SU-DHL-6 (cell line): ENCODE results near the gene SNX22.

Experiments
- H2AFZ ChIP-seq: fragments of 200-600 bp; sonication (generic); 2 replicates; pipeline ENCODE4 v1.6.1; 2014; ENCODE audit warnings: low read depth, mild to moderate bottlenecking, moderate library complexity, mixed read lengths, antibody characterized with exemption, low read length; ENCODE audit not compliant: severe bottlenecking
- H3F3A ChIP-seq: fragments of 200-600 bp; shearing (Covaris generic); 2 replicates; pipeline ENCODE4 v1.6.0; 2016; ENCODE audit warnings: antibody characterized with exemption, mild to moderate bottlenecking; ENCODE audit not compliant: insufficient read depth
- H3K27ac ChIP-seq: fragments of 200-600 bp; sonication (generic); 2 replicates; pipeline ENCODE4 v1.5.1; 2016; ENCODE audit warnings: low read depth, mild to moderate bottlenecking, low read length, moderate library complexity, mixed read lengths
- H3K27me3 ChIP-seq: fragments of 200-600 bp; sonication (generic), shearing (Covaris generic); 2 replicates; pipeline ENCODE4 v1.6.0; 2014; ENCODE audit warnings: mild to moderate bottlenecking, low read length
- H3K36me3 ChIP-seq: fragments of 200-600 bp; sonication (generic); 2 replicates; pipeline ENCODE4 v1.6.1; 2014; ENCODE audit warnings: mild to moderate bottlenecking, low read length, mixed read lengths
- H3K4me2 ChIP-seq: fragments of 300-600, 200-600 bp; shearing (Covaris generic), sonication (generic); 2 replicates; pipeline ENCODE4 v1.6.0; 2014; ENCODE audit warnings: low read length, low read depth, mild to moderate bottlenecking; ENCODE audit not compliant: poor library complexity, severe bottlenecking
- H3K4me3 ChIP-seq: fragments of 200-600 bp; sonication (generic); 2 replicates; pipeline ENCODE4 v1.5.1; 2014; ENCODE audit warnings: antibody characterized with exemption, low read length, mild to moderate bottlenecking, mixed read lengths; ENCODE audit not compliant: insufficient read depth, poor library complexity, severe bottlenecking
- H3K79me2 ChIP-seq: fragments of 200-600 bp; sonication (generic); 2 replicates; pipeline ENCODE4 v1.6.1; 2014; ENCODE audit warnings: mild to moderate bottlenecking, low read length, moderate library complexity; ENCODE audit not compliant: insufficient read depth
- H3K9ac ChIP-seq: fragments of 200-600 bp; sonication (generic); 2 replicates; pipeline ENCODE4 v1.7.0; 2014; ENCODE audit warnings: mild to moderate bottlenecking, low read length
- H3K9me2 ChIP-seq: fragments of 200-600 bp; sonication (generic); replicated peaks from 2 replicates; pipeline ENCODE4 v1.6.1; 2014; ENCODE audit warnings: low read length; ENCODE audit not compliant: insufficient read depth
- H3K9me3 ChIP-seq: fragments of 200-600 bp; sonication (generic); 2 replicates; pipeline ENCODE4 v1.6.1; 2014; ENCODE audit warnings: low read length, mixed read lengths; ENCODE audit not compliant: insufficient read depth
- H4K20me1 ChIP-seq: fragments of 200-600 bp; sonication (generic); 2 replicates; pipeline ENCODE4 v1.6.1; 2014; ENCODE audit warnings: low read depth, mild to moderate bottlenecking, antibody characterized with exemption, low read length, moderate library complexity, mixed read lengths
- EZH2phosphoT487 ChIP-seq: fragments of 200-600 bp; sonication (generic), shearing (Covaris generic); conservative IDR thresholded peaks from 2 replicates; pipeline ENCODE4 v1.6.1; 2018; ENCODE audit warnings: mild to moderate bottlenecking, antibody characterized with exemption, low read length, moderate library complexity, mixed read lengths
- TF ChIP-seq, protein P1 (sequence below): fragments of 200-600 bp; sonication (generic); IDR thresholded peaks from one replicate; pipeline ENCODE4 v1.5.1; 2017; ENCODE audit warnings: antibody characterized with exemption, mild to moderate bottlenecking, low read length, moderate library complexity; ENCODE audit not compliant: insufficient read depth, poor library complexity, severe bottlenecking

SNX22 gene

DNA sequence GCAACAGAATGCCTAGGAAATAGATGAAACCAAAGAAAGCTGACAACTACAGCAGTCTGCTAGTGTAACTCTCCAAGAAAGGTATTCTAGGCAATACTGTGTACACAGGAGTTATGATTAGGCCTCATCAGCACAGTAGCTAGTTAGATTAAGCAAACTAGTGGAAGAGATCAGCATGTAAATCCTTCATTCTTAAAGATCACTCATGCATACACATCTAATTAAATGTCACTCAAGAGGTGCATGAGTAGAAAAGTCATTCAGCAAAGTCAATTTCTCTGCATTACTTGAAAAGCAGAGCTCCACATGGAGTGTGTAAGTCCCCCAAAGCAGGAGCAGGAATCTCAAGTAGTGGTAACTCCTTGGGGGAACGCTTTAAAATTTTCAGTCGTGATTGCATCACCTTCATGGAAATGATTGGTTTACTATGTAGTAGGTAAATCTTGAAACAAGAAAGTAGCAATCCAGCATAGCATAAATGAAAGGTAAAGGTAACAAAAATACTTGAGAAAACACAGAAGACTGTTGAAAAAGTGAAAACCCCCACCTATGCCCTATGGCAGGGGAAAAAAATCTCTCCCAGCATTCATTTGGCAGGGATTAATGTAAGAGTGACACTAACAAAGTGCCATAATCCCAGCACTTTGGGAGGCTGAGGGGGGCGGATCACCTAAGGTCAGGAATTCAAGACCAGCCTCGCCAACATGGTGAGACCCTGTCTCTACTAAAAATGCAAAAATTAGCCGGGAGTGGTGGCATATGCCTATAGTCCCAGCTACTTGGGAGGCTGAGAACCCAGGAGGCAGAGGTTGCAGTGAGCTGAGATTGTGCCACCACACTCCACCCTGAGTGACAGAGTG, 40.7 kb downstream of the SNX22 start:
- Histone ChIP-seq H3K4me3 (no peak overlapping the region), H2AFZ (no peak overlapping the region), H3K27me3 (no peaks in the 10 kb centered on the region), H3K9ac (no peak overlapping the region), H3K9me2 (no peaks in the 10 kb centered on the region), H3K36me3 (no peaks in the 10 kb centered on the region), H3K27ac (no peak overlapping the region), H4K20me1 (no peaks in the 10 kb centered on the region), H3K9me3 (no peaks in the 10 kb centered on the region), H3K79me2 (no peaks in the 10 kb centered on the region), H3F3A (no peaks in the 10 kb centered on the region), H3K4me2 (no peak overlapping the region)
- TF ChIP-seq, protein P1, sequence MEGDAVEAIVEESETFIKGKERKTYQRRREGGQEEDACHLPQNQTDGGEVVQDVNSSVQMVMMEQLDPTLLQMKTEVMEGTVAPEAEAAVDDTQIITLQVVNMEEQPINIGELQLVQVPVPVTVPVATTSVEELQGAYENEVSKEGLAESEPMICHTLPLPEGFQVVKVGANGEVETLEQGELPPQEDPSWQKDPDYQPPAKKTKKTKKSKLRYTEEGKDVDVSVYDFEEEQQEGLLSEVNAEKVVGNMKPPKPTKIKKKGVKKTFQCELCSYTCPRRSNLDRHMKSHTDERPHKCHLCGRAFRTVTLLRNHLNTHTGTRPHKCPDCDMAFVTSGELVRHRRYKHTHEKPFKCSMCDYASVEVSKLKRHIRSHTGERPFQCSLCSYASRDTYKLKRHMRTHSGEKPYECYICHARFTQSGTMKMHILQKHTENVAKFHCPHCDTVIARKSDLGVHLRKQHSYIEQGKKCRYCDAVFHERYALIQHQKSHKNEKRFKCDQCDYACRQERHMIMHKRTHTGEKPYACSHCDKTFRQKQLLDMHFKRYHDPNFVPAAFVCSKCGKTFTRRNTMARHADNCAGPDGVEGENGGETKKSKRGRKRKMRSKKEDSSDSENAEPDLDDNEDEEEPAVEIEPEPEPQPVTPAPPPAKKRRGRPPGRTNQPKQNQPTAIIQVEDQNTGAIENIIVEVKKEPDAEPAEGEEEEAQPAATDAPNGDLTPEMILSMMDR = no peak
- no peak for TF ChIP-seq EZH2phosphoT487

DNA sequence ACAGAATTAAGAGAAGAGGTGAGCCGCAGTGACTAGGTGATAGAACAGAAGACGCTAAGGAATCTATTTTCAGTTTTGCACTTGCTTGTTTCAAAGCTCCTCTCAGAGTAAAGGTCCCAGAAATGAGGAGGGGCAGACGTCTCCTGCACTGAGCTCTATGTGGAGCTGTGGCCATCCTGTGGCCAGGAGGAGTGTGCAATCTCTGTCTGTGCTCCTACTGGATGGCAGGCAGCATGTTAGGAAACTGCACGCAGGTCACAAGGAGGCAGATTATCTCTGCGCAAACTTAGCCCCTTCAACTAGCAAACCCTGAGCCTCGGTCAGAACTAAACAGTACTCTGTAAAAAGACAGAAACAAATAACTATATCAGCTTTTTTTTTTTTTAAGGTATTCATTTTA, 42.4 kb downstream of the SNX22 start:
- Histone ChIP-seq H3K9ac (no peak overlapping the region), H3K4me2 (no peak overlapping the region), H3K9me2 (no peaks in the 10 kb centered on the region), H2AFZ (no peak overlapping the region), H4K20me1 (no peaks in the 10 kb centered on the region), H3K9me3 (no peaks in the 10 kb centered on the region), H3F3A (no peaks in the 10 kb centered on the region), H3K36me3 (no peaks in the 10 kb centered on the region), H3K27me3 (no peaks in the 10 kb centered on the region), H3K4me3 (no peak overlapping the region), H3K27ac (no peak overlapping the region), H3K79me2 (no peaks in the 10 kb centered on the region)
- TF ChIP-seq EZH2phosphoT487 = no peak
- TF ChIP-seq, protein P1 = no peak

DNA sequence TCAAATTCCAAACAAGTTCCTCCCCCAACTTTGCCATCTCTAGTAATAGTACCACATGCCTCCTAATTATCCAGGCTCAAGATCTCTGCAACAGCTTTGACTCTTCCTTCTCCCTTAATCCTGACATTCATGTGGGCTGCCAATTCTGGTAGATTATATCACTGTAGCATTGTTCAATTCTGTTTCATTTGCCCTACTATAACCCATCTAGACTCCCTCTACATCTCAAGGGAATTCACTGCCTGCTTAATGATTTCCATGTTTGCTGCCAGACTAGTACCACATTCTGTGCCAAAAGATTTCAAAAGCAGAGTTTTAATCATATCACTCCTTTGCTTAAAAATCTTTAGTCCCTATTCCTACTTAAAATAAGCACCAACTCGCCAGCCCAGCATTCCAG, 45.9 kb downstream of the SNX22 start:
- Histone ChIP-seq H3K36me3 (0 out of 2 replicates have a peak, but pooled peaks cover 3% of the 10 kb centered on the region), H3K27ac (no peak overlapping the region), H3K27me3 (no peaks in the 10 kb centered on the region)

More for the DNA sequence above, 45.9 kb downstream of the SNX22 start:
- no peaks in the 10 kb centered on the region for H4K20me1 ChIP-seq
- no peak overlapping the region for H3K4me3 ChIP-seq
- no peaks in the 10 kb centered on the region for H3K79me2 ChIP-seq
- H3K4me2 ChIP-seq = no peak overlapping the region
- TF ChIP-seq EZH2phosphoT487 = no peak
- TF ChIP-seq, protein P1 = no peak
- H3F3A ChIP-seq = no peaks in the 10 kb centered on the region; the same call in 1 of the 2 replicates
- H3K9me2 ChIP-seq = no peaks in the 10 kb centered on the region
- H3K9ac ChIP-seq = no peak overlapping the region
- H2AFZ ChIP-seq = no peak overlapping the region
- H3K9me3 ChIP-seq = no peaks in the 10 kb centered on the region
